22Rv1 (cell line): ENCODE measurements around the gene TFDP1.

Experiments used
- H3K27ac ChIP-seq: fragments of 450-650 bp; 2 replicates; pipeline ENCODE4 v1.5.1; 2017
- ZFX ChIP-seq: fragments of 450-650 bp; IDR thresholded peaks from 2 replicates; pipeline ENCODE4 v1.6.1; 2017; ENCODE audit warnings: antibody characterized with exemption, borderline replicate concordance
- TF ChIP-seq, protein P1 (sequence below): fragments of 450-650 bp; IDR thresholded peaks from 2 replicates; pipeline ENCODE4 v1.5.1; 2017; ENCODE audit warnings: mild to moderate bottlenecking

TFDP1 gene

GRCh38 chr13:113642563-113642962, 58.0 kb downstream of the TFDP1 start:
- H3K27ac ChIP-seq: no peak overlapping the region
- TF ChIP-seq ZFX: no peak
- TF ChIP-seq, protein P1, sequence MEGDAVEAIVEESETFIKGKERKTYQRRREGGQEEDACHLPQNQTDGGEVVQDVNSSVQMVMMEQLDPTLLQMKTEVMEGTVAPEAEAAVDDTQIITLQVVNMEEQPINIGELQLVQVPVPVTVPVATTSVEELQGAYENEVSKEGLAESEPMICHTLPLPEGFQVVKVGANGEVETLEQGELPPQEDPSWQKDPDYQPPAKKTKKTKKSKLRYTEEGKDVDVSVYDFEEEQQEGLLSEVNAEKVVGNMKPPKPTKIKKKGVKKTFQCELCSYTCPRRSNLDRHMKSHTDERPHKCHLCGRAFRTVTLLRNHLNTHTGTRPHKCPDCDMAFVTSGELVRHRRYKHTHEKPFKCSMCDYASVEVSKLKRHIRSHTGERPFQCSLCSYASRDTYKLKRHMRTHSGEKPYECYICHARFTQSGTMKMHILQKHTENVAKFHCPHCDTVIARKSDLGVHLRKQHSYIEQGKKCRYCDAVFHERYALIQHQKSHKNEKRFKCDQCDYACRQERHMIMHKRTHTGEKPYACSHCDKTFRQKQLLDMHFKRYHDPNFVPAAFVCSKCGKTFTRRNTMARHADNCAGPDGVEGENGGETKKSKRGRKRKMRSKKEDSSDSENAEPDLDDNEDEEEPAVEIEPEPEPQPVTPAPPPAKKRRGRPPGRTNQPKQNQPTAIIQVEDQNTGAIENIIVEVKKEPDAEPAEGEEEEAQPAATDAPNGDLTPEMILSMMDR: no peak

- TF ChIP-seq, protein P1: no peak
- no peak for TF ChIP-seq ZFX
- no peak overlapping the region for H3K27ac ChIP-seq
Measured at GRCh38 chr13:113643593-113643992, 59.0 kb downstream of the TFDP1 start.

- no peak for TF ChIP-seq ZFX
- TF ChIP-seq, protein P1: no peak
Measured at GRCh38 chr13:113644800-113645199, 60.2 kb downstream of the TFDP1 start.

DNA sequence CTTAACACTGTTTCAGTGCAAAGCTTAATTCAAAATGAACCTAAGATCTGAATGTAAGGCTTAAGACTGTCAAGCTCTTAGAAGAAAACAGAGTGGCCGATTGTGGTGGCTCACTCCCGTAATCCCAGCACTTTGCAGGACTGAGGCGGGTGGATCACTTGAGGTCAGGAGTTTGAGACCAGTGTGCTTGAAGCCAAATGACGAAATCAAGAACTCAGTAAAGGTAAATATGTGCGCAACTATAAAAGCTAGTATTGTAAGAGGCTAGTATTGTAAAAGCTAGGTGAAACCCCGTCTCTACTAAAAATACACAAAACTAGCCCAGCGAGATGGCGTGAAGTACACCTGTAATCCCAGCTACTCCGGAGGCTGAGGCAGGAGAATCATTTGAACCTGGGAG, 60.8 kb downstream of the TFDP1 start:
- TF ChIP-seq ZFX: no peak
- no peak overlapping the region for H3K27ac ChIP-seq

More at GRCh38 chr13:113644800-113645199, 60.2 kb downstream of the TFDP1 start:
- no peak overlapping the region for H3K27ac ChIP-seq

DNA sequence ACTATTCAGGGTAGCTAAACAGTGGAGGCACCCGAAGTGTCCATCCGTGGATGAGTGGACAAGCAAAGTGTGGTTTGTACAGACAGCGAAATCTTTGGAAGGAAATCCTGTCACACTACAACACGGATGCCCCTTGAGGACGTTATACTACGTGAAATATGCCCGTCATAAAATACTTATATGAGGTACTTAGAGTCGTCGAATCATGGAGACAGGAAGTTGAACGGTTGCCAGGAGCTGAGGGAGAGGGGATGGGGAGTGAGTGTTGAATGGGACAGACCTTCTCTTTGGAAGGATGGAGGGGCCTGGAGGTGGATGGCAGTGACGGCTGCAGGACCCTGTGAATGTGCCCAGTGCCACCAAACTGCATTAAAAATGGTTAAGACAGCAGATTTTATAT, 61.8 kb downstream of the TFDP1 start:
- TF ChIP-seq, protein P1: no peak
- H3K27ac ChIP-seq: no peak overlapping the region

DNA sequence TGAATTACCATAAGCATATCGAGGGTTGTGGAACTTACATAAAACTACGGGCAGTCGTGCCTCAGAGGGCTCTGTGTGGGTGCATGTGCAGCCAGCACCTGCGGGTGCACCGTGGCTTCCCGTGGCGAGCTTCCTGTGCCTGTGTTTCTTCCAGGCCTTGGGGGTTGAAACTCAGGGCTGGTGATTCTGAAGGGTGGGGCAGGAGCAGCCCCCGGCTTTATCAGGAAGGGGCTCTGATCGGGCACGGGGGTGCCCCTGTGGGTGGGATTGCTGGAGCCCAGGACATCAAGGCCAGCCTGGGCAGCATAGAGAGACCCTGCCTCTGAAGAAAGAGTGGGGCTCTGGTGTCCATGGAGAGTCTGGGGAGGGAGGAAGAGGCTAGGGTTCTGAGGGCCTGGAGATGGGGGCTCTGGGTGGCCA, 62.4 kb downstream of the TFDP1 start:
- H3K27ac ChIP-seq: no peak overlapping the region
- TF ChIP-seq, protein P1: no peak
- TF ChIP-seq ZFX: no peak

GRCh38 chr13:113647351-113648215, 63.0 kb downstream of the TFDP1 start:
- no peak overlapping the region for H3K27ac ChIP-seq
- TF ChIP-seq, protein P1: no peak
- TF ChIP-seq ZFX: no peak

DNA sequence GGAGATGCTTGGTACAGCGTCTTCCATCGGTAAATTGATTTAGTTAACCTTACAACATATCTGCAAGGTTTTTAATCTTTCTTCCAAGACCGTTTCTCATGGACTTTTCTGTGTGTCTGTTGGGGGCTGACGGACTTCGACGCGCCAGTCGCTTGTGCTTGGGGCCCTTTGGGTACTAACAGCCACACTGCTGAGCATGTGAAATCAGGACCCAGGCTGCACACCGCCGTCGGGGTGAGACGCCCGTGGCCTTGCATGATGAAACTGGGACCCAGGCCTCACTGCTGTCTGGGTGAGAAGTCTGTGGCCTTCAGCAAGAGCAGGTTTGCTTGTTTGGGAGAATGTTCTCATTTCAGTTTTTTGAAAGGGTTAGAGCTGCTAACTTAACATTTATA, 63.7 kb downstream of the TFDP1 start:
- TF ChIP-seq, protein P1: no peak
- no peak for TF ChIP-seq ZFX
- no peak overlapping the region for H3K27ac ChIP-seq
